ENCODE measurements around the gene CDH18. TPM values are rescaled to one million over a fixed set of nuclear protein-coding genes. Genes with fewer than 3 reads are reported as not detected.

Gene CDH18
- total RNA-seq, 1 experiment from 2014 or later, result 7.0 TPM

- no peaks in the 10 kb centered on the region for H3K36me3 ChIP-seq (ENCODE audit: control insufficient read depth, insufficient read depth, low read length)
- BruUV-seq (replicated peaks), result no TSS peak
- no peaks in the 10 kb centered on the region for H3K4me1 ChIP-seq (ENCODE audit: control insufficient read depth, insufficient read depth, low read length)
- H3K27me3 ChIP-seq (ENCODE audit: control insufficient read depth, insufficient read depth, low read length), result no peaks in the 10 kb centered on the region
- no peak overlapping the region for H3K4me3 ChIP-seq (ENCODE audit: low read depth in 2 of 2, low read length in 2 of 2)
- in situ Hi-C loops (cut with HindIII; ENCODE audit: low pct_unique_long_range_greater_than_20kb, low sequenced_read_pairs) (no loop called here), intact Hi-C loops (cut with micrococcal nuclease; ENCODE audit: unreplicated experiment) (no loop called here)
- H3K27ac ChIP-seq (ENCODE audit: low read length), result no peak overlapping the region
- no peak for TF ChIP-seq SIN3A (IDR thresholded peaks at IDR 0.05; ENCODE audit: borderline replicate concordance, insufficient read depth, low read depth, low read length)
- no peak for TF ChIP-seq CTCF (IDR thresholded peaks at IDR 0.05)
- no peak for TF ChIP-seq REST (IDR thresholded peaks at IDR 0.05; ENCODE audit: insufficient read depth in 1 of 2, low read depth in 2 of 2, low read length in 1 of 2)
- TF ChIP-seq TCF7L2 (IDR thresholded peaks at IDR 0.05; ENCODE audit: low read depth, low read length), result no peak
- no peak for TF ChIP-seq POLR2AphosphoS5 (IDR thresholded peaks at IDR 0.05; ENCODE audit: low read depth, low read length)
- DNase-seq (ENCODE audit: low read depth, low spot score), result no peak
- CTCF ChIA-PET, result no interaction called here
- ATAC-seq, result no peak
- H3K9me3 ChIP-seq (ENCODE audit: control insufficient read depth, insufficient read depth, low read depth, low read length), result no peaks in the 10 kb centered on the region
- POLR2A ChIA-PET, result no interaction called here
These were observed 332.4 kb downstream of the CDH18 start for GRCh38 chr5:19655627-19656026.

GRCh38 chr5:19638461-19638860 lies 349.5 kb downstream of the CDH18 start:
- ChIA-PET POLR2A (interaction anchor here (0.7 kb wide), 3 partner anchors 181 to 504 kb away, joined by 5 to 17 read pairs (median 15); no protein-coding TSS in a partner anchor), CTCF (no interaction called here)
- Histone ChIP-seq H3K36me3 (ENCODE audit: control insufficient read depth, insufficient read depth, low read length) (no peaks in the 10 kb centered on the region), H3K4me1 (ENCODE audit: control insufficient read depth, insufficient read depth, low read length) (no peaks in the 10 kb centered on the region), H3K27ac (ENCODE audit: low read length) (no peak overlapping the region), H3K4me3 (ENCODE audit: low read depth in 2 of 2, low read length in 2 of 2) (no peak overlapping the region), H3K27me3 (ENCODE audit: control insufficient read depth, insufficient read depth, low read length) (no peaks in the 10 kb centered on the region), H3K9me3 (ENCODE audit: control insufficient read depth, insufficient read depth, low read depth, low read length) (no peaks in the 10 kb centered on the region; the same call in 1 of the 2 replicates)
- no TSS peak for BruUV-seq (replicated peaks)
- intact Hi-C loops (cut with micrococcal nuclease; ENCODE audit: unreplicated experiment), result no loop called here
- in situ Hi-C loops (cut with HindIII; ENCODE audit: low pct_unique_long_range_greater_than_20kb, low sequenced_read_pairs), result no loop called here
- no peak for ATAC-seq
- TF ChIP-seq POLR2AphosphoS5 (IDR thresholded peaks at IDR 0.05; ENCODE audit: low read depth, low read length), result no peak
- TF ChIP-seq CTCF (IDR thresholded peaks at IDR 0.05), result no peak
- TF ChIP-seq TCF7L2 (IDR thresholded peaks at IDR 0.05; ENCODE audit: low read depth, low read length), result no peak
- TF ChIP-seq SIN3A (IDR thresholded peaks at IDR 0.05; ENCODE audit: borderline replicate concordance, insufficient read depth, low read depth, low read length), result no peak
- TF ChIP-seq REST (IDR thresholded peaks at IDR 0.05; ENCODE audit: insufficient read depth in 1 of 2, low read depth in 2 of 2, low read length in 1 of 2), result no peak
- DNase-seq (ENCODE audit: low read depth, low spot score), result no peak

Data from Panc1 (cell line).